Activated T-cell treated with anti-CD3 and anti-CD28 coated beads, Interleukin-2, amount 50 U/mL, for 48 hours (primary cell): ENCODE measurements around the gene C10orf53.
"Not testable (repeated sequence)": the region's sequence is repeated elsewhere in the genome, so short reads cannot be mapped to it uniquely, and the experiment has no call there.

ENCODE experiments used
- DNase-seq, 2 experiments: peaks; one replicate each; pipeline ENCODE4 v3.0.0-alpha.2; 2020

C10orf53 gene

DNA sequence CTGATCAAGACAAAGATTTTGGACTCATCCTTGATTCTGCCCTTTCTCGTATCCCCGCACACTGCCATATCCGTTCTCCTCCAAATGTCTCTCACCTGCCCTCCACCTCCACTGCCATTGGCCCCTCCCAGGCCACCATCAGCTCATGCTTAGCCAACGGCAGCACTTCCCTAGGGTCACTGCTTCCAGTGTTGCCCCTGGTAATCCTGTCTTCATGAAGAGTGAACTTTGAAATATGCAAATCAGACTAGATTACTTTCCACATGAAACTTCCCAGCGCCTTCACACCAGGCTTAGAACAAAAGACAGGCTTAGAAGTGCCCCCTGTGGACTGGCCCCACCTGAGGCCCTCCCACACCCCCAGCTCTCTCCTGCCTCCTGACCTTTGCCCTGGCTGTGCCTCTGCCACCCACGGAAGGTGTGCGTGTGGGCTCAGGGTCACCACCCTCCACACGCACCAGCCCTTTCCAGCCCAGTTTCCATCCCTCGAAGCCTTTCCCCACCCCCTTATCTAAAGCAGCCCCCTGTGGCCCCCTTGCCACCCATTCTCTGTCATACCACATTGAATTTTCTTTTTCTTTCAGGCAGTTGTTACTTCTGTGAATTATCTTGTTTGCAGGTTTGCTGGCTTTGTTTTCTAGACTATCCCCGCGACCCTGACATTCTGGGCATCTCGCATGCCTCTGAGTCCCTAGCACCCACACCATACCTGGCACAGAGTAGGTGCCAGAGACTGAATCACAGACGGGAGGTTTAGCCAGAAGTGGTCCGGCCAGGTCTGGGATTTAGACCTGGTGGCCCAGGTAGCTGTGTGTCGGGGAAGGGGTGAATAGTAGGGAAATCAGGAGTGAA lies 26.8 kb upstream of the C10orf53 start:
- no peak for DNase-seq

DNA sequence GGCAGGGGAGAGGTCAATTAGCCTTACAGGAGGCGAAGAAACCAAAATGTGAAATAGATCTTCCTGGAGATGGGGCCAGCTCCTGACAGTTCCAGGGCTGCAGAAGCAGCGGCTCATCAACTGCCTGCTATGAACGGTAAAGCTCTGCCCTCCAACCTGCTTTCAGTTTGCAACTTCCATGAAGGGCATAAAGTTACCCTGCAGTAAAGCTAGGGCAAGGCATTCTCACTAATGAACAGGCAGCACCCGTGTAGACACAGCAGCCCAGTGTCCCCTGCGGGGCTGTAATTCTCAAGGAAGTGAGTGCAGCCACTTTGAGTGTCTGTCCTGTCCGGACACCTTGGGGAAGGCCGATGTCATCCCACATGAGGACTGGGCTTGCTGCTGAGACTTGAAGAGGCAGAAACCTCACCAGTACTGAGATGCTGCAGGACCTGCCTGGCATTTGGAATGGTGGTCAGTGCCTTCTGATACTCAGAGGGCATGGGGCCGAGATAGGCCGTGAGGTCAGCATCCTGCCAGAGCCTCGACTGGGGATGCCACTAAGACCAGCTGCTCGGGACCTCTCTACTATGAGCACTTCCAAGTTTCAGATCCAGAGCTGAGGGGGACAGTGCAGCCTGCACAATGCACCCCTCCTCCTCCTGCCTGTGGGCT lies 26.1 kb upstream of the C10orf53 start:
- DNase-seq, result no peak

DNA sequence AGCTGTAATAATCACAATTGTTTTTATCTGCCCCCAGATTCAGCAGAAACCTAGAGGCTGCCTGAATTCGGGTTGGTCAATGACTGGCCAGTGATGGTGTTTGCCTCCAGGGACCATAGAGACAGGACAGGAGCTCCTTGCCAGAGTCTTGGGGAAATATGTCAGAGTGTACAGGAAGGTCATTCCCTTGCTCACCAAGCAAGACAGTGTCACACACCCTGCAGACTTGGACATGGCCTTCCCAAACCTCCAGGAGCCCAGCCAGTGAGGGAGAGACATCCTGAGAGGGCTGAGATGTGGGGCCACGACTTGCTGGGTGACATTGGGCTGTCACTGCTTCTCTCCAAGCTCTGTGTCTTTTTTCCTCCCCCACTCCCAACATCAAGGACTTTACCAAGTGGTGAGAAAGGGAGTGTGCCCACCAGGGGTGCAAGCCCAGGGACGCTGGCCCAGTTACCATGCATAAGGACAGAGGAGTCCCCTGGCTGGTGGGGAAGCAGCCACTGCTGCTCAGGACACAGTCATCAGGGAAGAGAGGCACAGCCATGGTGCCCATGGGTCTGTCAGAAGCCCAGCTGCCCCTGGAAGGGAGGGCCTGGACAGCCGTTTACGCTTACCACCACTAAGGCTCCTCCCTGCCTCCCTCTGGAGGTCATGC lies 25.3 kb upstream of the C10orf53 start:
- DNase-seq, result no peak

DNA sequence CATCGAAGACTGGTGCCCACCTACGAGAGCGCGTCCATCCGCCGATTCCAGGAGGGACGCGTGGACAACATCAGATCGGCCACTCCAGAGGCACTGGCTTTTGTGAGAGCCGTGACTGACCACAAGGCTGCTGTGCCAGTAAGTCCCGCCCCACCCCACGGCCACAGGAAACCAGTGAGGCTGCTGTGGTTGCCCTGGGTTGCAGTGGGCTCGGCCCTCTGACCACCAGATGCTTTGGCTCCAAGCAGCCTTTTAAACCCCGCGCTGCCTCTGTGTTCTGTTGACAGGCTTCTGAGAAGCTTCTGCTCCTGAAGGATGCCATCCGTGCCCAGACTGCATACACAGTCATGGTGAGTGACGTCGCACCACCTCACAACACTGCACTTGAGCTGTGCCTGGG lies 24.4 kb upstream of the C10orf53 start:
- DNase-seq, result no peak

DNA sequence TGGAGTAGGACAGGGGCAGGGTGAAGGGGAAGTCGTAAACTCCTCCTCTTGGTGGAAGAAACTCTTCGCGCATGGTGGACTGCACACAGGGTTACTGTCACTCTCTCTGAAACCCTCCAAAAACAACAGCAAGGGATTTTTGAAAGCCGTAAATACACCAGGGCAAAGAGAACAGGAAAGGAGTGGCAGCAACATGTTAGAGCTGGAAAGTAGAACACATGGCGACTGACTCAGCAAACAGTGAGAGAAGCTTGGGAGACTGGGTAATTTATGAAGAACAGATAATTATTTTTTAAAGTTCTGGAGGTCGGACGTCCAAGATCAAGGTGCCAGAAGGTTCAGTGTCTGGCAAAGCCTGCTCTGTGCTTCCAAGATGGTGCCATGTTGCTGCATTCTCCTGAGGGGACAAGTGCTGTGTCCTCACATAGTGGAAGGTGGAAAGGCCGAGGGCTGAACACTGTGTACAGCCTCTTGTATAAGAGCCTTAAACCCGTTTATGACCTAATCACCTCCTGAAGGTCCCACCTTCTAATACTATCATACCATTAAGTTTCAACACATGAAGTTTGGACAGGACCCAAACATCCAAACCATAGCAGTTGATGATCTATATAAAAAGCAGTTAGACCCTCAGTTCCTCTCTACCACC lies 22.5 kb upstream of the C10orf53 start:
- DNase-seq, result no peak

DNA sequence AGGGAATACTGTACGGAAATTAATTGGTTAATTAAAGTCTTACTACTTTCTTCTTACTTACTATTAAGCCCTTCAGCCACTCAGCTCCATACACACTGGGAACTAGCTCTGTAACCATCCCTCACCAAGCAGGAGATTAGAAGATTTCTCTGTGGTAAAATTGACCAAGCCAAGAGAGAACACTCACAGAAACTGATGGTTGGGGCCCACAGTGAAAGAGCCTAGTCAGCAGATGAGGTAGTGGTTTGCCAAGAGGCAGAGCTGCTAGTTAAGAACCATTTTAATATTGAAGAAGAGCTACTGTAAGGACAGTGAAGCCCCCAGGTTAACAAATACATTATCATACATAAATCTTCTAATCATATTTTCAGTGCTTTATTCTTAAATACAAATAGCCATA lies 21.8 kb upstream of the C10orf53 start:
- no peak for DNase-seq

DNA sequence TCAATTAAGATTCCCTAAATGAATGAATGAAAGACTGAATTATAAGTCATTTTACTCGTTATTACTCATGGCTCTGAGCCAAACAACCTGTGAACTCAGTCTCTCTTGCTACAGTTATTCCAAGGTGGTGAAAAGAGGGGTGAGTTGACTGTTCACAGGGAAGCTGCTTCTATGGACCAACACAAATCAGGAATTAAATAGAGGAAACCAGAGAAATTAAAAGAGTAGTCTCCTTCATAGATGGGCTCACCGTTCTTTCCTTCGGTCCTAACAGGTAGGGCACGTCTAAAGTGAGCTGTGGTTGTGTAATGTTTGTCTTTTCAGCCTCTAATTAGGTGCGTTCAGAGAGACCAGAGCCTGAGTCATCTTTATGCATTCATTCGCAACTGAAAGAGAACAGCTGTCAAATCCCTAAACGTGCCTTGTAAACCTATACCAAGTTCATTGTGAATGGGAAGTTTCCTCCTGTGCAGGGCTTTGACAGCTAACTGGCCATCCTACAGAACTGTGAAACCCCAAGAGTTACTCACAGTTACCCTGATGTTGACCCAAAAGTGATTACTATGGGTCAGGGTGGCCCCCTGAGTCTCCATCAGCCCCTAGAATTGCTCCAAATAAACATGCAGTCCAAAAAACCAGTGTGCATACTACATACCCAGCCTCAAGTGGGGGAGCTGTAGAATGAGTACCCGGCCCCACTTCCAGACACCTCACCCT lies 18.2 kb upstream of the C10orf53 start:
- no peak for DNase-seq

DNA sequence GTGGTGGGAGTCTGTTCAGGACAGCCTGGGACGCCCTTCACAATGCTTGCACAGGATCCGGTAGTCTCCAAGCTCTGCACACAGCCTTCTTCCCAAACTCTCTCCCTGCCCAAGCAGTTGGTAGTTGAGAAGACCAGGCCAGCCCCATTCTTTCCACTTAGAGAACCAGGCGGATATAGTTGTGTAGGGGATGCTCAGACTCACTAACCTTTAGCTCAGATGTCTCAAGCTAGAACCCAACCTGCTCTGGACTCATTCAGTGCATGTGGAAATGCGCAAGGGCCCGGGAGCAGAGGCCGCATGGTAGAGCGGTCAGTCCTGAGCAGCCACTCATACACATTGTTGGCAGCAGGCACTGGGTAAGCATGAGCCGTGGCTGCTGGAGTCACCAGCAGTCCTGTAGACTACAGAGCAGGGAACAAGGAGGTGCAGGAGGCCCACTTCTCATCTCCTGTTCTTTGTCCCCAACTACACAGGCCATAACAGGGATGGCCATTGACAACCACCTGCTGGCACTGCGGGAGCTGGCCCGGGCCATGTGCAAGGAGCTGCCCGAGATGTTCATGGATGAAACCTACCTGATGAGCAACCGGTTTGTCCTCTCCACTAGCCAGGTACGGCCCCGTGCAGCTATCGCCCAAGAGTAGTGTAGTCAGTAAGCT lies 17.2 kb upstream of the C10orf53 start:
- no peak for DNase-seq

DNA sequence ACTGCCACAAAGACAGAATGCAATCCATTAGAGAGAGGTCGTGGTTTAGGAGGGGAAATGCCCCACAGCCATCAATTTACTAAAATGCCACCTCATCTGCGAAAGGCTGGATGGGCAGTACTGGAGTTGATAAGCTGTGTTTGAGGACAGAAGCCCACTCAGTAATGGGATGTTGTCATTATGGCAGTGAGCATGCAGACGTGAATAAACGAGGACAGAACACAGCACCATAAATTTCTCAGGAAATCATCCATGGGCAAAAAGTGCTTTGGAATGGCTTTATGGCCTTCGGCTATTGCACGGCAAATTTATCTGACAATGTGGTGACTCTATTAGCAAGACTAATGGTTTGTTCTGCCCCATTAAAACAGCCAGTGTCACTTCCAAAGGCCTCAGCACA lies 15.9 kb upstream of the C10orf53 start:
- no peak for DNase-seq

DNA sequence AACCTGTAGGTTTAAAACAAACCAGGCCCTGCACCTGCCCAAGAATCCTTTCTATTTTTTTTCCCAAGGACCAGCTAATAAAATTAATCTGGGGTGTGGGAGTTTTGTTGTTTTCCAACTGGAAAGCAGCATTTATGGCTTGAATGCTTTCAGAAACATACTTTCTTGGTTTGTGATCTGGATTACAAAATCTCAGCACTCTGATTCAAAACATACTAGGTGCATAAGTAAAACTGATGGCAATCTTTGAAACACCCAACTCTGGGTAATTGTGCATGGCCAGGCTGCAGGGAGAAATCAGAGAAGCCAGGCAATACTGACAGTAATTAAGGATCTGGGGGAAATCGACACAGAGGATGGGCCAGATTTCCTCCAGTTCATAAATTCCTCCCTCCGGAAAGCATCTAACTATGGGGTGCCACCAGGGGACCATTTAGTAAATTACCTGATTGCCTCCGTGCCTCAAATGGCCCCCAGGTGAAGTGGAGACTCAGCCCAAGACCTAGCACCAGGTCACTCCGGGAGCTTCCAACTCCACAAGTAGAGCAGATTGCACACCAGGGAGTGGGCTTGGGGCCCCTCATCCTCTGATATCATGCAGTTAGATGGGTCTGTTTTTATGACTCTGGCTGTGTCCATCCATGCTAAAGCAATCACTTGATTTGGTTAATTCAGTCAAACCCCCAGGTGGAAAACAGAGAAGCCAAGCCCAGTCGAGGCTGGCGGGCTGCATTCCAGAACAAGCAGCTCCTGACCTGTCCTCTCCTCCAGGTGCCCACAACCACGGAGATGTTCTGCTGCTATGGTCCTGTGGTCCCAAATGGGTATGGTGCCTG lies 15.2 kb upstream of the C10orf53 start:
- DNase-seq, result no peak

DNA sequence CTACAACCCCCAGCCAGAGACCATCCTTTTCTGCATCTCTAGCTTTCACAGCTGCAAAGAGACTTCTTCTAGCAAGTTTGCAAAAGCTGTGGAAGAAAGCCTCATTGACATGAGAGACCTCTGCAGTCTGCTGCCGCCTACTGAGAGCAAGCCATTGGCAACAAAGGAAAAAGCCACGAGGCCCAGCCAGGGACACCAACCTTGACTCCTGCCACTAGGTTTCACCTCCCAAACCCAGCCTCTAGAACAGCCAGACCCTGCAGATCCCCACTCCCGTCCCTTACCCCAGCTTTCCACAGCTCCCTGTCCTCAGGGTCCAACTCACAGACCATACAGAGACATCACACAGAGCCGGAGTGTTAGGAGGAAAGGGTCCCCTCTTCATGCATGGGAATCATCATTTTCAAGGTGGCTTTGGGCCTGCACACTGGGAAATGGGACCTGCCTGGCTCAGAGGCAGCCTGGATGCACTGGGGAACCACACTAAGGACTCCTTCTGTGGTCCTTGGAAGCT lies 14.6 kb upstream of the C10orf53 start:
- no peak for DNase-seq

DNA sequence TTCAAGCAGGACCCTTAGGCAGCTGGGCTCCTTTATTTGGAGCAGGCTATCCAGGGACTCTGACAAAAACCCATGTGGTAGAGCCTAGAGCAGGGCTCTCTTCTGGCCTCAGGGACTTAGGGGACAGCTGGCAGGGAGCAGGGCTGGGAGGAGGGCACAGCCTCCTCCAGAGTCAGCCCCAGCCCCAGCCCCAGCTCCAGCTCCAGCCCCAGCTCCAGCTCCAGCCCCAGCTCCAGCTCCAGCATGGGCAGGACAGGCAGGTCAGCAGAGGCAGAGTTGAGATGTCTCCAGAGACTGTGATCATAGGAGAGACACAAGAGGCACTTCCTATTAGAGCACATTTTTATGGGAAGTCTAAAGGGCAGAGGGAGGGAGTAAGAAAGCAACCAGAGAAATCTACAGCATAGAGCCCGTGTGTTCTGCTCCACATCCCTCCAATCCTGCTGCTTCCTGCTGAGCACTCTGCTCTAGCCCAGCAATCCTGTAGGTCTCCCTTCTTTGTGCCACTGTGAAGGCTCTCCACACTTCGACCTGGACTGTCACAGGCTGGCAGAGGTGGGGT lies 13.3 kb upstream of the C10orf53 start:
- DNase-seq, result no peak

DNA sequence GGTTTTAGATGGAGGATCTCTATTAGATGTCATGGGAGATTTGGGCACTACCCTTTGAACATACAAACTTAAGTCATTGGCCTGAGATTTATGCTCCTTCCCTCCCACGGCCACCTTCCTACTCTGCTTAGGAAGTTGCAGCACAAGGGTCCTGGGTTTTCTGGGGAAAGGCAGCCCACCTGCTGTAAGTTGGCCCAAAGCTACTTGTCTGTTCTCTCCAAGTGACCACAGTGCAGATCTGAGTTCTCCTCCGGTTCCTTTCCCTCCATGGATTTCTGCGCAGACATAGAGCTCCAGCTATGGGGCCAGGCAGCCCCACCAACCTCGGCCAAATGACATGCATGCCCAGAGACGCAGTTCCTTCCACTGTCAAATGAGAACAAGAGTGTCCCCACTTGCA lies 12.8 kb upstream of the C10orf53 start:
- DNase-seq, result no peak

DNA sequence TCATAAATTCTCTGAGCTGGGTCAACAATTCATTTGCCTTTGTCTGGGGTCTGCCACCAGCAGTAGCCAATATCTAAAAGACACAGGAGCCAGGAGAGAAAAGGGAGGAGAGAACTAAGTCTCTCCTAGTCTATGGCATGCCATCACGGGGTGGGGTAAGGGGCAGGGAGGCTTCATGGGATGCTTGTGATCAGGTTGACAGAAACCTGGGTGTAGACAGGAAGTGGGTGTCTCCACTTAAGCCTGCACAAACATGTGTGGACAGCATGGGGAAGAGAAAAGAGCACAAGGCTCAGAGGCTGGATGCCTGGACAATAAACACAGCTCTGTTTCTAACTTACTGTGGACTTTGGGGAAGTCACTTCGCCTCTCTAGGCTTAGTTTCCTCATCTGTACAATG lies 11.5 kb upstream of the C10orf53 start:
- no peak for DNase-seq

DNA sequence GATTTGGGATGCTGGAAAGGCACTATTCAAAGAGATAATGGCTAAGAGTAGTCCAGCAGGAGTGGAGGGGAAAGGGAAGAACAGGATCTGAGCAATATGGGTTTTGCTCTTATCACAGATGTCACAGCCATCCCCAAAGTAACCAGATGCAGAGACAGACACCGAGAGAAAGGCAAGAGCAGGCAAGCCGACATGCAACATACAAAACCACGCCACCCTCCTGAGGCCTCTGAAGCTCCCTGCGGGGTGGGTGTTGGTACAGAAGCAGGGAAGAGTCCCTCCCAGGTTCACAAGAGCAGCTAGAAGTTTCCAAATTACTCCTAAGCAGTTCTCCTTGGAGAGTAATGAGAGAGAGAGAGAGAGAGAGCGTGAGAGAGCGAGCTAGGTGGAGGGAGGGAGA lies 10.8 kb upstream of the C10orf53 start:
- no peak for DNase-seq

DNA sequence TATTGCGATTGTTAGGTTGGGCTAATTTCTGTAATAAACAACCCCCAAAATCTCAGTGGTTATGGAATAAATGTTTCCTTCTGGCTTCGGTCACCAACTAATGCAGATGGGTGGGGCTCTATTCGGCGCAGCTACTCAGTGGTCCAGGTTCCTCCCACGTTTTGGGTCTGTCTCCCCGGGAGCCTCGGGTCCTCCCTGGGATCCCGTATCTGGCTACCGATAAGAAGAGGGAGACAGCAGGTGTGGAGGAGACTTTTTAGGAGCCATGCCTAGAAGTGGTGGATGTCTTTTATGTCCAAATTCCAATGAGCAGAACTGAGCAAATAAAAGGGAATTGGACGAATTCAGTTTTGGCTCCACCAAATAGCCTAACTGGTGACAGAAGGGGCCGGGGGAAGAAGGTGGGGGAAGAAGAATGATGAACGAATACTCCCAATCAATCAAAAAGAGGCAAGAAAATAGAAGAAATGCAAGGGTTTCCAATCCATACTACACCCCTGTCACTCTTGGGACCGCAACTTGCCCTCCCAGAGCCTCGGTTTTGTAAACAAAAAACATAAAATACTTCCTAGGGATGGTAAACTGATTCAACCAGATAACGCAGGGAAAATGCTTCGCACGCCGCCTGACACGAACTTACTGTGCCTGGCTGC lies 498 bp upstream of the C10orf53 start:
- no peak for DNase-seq

DNA sequence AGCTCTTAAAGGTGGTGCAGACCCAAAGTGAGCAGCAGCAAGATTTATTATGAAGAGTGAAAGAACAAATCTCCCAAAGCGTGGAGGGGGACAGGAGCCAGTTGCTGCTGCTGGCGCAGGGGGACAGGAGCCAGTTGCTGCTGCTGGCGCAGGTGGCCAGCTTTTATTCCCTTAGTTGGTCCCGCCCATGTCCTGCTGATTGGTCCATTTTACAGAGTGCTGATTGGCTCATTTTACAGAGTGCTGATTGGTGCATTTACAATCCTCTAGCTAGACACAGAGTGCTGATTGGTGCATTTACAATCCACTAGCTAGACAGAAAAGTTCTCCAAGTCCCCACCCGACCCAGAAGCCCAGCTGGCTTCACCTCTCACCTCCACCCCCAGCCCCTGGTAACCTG lies 3.0 kb downstream of the C10orf53 start:
- DNase-seq, result not testable (repeated sequence)

DNA sequence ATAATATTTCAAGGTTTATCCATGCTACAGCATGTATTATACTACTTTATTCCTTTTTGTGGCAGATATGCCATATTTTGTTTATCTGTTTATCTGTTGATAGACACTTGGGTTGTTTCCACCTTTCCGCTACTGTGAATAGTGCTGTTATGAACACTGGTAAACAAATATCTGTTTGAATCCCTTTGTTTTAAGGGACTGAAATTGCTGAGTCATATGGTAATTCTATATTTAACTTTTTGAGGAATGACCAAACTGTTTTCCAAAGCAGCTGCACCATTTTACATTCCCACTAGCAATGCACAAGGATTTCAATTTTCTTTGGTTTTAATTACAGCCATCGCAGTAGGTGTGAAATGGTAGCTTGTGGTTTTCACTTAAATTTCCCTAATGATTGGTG lies 3.4 kb downstream of the C10orf53 start:
- DNase-seq, result no peak

DNA sequence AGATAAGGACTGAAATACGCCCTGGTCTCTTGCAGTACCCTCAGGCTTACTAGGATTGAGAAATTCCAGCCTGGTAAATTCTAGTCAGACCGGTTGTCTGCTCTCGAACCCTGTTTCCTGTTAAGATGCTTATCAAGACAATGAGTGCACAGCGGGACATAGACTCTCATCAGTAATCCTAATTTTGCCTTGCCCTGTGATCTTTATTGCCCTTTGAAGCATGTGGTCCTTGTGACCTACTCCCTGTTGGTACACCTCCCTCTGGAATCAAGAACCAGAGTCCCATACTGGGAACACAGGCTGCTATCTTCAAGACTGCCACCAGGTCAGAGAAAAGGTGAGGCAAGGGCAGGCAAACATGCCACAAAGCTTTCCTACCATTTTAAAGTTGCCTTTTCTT lies 7.2 kb downstream of the C10orf53 start:
- DNase-seq, result no peak

DNA sequence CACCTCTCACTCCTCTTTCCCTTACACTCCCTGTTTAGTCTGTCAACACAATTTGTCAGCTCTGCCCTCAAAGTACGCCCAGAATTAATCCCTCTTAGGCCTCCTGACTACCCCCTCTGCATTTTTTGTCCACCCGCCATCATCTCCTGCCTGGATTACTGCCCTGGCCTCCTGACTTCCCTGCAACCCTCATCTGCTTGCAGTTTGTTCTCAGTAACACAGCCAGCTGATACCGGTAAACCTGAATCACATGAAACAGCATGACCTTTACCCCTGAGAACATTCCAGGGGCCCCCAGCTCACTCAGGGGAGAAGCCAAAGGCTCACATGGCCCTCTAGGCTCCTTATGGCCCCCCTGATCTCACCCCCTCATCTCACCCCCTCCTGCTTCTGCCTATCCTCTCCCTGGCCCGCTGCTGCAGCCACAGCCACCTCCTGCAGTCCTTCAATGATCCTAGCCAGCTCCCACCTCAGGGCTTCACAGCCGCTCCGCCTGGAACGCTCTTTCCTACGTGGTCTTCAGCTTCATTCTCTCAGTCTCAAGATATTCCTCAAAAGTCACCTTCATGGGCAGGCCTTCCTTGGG lies 8.9 kb downstream of the C10orf53 start:
- DNase-seq, result no peak
